Measurements from ENCODE around the gene ZNRF1. TPM values are rescaled to one million over a fixed set of nuclear protein-coding genes. Genes with fewer than 3 reads are reported as not detected.

Gene ZNRF1
- polyA plus RNA-seq, 3 donors: 6.0 to 14.8 (median 8.3) TPM

DNA sequence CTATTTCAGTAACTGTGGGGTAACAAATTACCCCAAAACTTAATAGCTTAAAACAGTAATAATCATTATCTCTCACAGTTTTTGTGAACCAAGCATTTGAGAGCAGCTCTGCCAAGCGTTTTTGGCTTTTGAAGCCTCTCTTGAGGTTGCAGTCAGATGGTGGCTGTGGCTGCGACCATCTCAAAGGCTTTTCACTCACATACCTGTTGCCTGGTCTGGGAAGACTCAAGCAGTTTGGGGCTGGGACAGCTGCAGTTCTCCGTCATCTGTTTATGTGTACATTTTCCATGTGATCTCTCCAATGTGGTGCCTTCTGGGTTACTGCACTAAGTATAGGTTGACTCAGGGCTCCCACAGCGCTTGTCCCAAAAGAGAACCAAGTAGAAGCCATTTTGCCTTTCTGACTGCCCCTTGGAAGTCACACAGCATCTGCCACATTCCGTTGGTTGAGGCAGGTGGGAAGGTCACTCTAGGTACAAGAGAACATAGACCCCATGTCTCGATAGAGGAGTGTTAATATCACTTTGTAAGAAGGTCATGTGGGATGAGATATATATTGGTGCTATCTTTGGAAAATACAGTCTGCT lies 68.1 kb downstream of the ZNRF1 start:
- H3K27ac ChIP-seq (ENCODE audit: low read depth, low read length): no peak overlapping the region
- WGBS, 3 donors: 91 to 93% (median 92%) methylated on average over 6 of the region's 6 CpGs

DNA sequence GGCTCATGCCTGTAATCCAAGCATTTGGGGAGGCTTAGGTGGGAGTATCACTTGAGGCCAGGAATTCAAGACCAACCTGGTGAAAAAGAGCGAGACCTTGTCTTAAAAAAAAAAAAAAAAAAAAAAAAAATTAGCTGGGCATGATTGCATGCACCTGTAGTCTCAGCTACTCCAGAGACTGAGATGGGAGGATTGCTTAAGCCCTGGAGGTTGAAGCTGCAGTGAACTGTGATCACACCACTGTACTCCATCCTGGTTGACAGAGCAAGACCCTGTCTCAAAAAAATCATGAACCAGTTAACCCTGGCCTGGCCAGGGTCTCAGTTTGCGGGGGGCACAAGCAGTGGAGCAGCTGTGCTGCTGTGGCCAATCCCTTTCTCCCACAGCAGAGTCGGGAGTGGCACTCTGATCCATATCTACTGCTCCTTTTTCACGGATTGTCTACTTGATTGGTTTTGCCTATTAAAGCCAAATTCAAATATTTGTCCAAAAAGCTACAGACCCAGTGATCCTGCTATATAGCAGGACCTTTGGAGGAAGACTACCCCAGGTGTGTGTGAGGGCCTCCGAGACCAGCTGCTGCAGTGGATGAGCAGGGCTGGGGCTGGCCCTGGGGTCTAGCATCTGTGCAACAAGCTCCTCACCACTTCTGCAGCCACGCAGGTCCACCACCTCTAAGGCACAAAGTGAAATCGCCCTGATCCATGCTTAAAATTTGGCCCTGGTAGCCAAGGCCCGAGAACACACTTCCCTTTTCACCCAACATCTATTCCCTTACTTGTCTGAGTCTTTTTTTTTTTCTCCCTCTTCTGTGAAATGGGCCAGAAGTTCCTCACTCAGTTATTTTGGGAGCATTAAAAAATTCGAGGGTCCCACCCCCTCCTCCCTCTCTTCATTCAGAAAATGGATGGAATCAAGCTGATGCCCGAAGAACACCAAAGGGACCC lies 69.5 kb downstream of the ZNRF1 start:
- H3K27ac ChIP-seq (ENCODE audit: low read depth, low read length): no peak overlapping the region
- WGBS, 3 donors: 81 to 91% (median 85%) methylated on average over 10 of the region's 10 CpGs

DNA sequence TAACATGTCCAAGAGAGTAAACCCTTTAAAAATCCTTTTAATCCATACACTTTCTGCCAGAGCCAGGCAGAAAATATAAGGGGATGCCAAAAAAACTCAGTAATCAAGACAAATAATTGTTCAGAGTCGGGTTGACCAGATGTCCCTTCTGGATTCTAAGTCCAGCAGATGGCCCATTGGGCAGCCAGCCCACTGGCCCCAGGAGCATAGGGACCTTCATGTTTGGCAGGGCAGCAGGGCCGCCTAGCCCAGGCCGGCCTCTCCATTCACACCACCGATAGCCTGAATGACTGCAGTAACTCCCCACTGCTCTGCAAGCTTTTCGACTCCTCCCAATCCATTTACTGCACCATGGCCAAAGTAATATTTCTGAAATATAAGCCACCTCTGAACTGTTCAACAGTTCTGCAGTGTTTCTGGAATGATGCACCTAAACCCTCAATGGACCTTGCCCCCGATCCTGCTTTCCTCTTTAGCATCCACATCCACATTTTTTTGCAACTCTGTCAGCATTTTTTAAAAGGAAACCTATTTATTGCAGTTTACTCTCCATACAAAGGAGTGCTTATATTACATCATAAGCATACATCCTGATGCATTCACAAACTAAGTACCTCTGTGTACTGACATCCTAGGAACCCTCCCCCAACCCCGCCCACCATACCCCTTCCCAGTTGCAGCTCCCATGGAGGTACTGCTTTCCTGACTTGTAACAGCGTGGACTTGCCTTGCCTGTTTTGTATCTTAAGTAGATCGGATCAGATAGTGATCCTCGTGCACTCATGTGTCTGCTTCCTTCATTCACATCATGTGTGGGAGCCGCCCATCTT lies 71.4 kb downstream of the ZNRF1 start:
- no peak overlapping the region for H3K27ac ChIP-seq (ENCODE audit: low read depth, low read length)
- 50 to 71% (median 62%) methylated on average over 11 of the region's 11 CpGs for WGBS, 3 donors

DNA sequence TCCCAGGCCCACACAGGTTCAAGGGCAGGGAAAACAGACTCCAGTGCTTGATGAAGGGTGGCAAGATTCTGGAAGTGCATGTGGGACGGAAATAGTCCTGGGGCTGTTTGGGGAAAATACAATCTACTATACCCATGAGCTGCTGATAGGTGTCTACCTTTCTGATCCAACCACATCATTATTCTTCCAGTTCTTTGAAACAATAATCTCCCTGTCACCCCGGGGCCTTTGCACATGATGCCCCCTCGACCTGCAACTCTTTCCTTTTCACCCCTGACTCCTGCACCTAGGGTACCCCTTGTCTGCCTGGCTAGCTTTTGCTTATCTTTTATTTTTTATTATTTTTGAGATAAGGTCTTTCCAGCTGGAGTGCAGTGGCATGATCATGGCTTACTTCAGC lies 72.8 kb downstream of the ZNRF1 start:
- WGBS, 3 donors: 96 to 98% (median 98%) methylated on average over 3 of the region's 3 CpGs
- H3K27ac ChIP-seq (ENCODE audit: low read depth, low read length): no peak overlapping the region

DNA sequence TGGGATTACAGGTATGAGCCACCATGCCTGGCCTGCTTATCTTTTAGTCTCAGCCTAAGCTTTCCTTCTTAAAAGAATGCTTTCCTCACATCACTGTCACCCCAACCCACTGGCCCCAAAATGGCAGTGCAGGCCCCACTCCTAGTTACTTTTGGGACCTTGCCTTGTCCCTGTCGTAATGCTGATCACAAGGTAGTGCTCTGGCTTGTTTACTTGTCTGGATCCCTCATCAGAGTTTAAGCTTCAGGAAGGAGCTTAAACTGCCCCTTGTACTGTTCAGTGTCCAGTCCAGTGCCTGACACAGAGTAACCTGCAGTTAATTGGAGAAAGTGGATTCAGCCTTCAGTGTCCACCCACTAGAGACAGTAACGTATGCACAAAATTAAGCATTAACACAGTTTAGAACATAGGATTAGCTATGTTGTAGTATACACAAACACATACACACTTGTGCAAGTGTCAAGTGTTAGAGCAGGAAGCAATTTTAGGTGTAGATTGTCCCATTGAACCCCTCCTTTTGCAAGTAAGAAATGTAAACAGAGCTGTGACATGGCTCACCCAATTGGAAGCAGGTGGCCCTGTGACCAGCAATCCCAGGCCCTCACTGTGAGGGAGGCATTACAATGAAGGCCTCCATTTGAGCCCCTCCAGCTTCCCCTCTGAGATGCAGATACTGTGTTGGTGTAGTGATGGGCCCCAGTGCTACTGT lies 73.6 kb downstream of the ZNRF1 start:
- no peak overlapping the region for H3K27ac ChIP-seq (ENCODE audit: low read depth, low read length)
- 88 to 91% (median 88%) methylated on average over 2 of the region's 2 CpGs for WGBS, 3 donors

DNA sequence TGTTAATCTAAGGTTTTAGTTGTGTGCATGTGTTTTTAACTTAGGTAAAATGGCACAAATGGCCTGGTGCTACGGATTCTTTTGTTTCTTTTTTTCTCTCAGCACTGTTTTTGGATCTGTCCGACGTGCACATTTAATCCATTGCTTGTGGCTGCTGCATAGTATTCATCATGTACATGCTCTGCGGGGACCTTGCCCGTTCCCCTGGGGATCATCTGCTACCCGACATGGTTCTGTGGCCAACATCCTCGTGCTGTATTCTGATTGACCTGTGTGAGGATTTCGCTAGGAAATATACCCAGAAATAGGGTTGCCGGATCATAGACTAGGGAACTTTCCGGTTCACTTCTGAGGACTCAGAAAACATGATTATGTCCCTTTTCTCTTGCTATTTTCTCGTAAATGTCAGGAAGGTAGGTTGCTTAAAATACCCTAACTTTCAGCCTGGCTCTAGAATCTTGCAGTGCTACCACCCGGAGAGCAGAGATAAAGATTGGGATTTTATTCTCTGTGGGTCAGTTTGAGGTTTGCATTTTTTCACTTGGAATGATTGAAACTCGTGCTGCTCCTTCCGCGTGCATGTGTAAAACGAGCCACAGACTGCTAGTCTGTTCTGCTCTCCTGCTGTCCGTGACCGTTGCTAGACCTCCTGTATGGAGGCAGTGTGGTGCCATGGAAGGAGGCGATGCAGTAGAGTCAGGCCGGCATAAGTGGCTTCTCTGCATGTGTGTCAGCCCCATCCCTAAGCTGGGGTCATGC lies 74.9 kb downstream of the ZNRF1 start:
- 74 to 88% (median 77%) methylated on average over 20 of the region's 20 CpGs for WGBS, 3 donors
- no peak overlapping the region for H3K27ac ChIP-seq (ENCODE audit: low read depth, low read length)

DNA sequence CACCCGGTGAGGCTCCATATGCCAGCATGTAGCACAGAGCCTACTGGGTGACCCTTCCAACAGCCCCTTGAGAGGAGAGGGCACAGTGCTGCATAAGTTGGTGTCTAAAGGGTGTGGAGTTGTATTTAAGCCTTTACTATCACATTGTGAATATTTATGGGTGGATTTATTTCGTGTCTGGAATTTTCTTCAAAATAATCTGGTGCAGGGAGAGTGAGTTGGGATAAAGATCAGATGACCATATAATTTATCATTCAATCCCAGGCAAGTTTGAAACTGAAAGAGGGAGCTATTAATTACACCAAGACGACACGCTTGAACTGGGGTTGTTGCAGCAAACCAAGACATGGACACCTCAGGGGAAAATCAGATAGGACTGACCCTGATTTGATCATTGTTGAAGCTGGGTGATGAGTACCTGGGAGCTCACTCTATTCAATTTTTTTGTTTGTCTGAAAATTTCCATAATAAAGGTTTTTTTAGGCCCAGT lies 75.5 kb downstream of the ZNRF1 start:
- H3K27ac ChIP-seq (ENCODE audit: low read depth, low read length): no peak overlapping the region

DNA sequence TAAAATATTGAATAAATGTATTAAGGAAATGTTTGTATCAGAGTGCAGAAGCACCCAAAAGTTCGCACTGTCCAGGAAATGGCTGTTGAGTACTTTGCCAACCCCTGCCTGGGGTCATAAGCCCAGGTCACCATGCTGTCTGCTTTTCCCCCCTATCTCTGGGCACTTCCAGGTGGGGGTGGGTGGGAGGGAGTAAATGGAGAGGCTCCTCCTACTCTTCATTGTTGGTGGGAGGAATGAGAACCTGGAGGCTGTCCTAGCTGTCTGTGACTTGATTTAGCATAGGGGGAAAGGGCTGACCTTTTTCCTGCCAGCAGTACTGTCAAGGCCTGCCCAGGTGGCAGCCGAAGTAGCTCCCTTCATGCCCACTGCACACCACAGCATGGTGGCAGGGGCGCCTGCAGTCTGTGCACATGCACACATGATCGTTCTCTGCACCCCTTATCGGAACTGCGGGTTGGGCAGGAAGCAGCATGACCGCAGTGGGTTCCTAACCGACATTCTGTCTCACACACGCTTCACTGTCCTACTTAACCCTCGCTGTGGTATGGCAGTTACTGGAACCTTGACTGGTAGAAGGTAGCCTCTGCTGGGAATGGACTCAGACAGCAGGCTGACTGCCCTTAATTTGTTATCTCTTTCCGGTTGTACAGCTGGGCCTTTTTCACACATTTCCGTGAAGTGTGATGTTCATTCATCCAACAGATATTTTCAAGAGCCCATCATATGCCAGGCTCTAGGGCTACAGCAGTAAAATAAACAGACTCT lies 76.3 kb downstream of the ZNRF1 start:
- WGBS, 3 donors: 43 to 59% (median 47%) methylated on average over 12 of the region's 12 CpGs
- H3K27ac ChIP-seq (ENCODE audit: low read depth, low read length): no peak overlapping the region

More for the DNA sequence above, 75.5 kb downstream of the ZNRF1 start:
- WGBS, 3 donors: 75 to 91% (median 75%) methylated on average over 4 of the region's 4 CpGs

DNA sequence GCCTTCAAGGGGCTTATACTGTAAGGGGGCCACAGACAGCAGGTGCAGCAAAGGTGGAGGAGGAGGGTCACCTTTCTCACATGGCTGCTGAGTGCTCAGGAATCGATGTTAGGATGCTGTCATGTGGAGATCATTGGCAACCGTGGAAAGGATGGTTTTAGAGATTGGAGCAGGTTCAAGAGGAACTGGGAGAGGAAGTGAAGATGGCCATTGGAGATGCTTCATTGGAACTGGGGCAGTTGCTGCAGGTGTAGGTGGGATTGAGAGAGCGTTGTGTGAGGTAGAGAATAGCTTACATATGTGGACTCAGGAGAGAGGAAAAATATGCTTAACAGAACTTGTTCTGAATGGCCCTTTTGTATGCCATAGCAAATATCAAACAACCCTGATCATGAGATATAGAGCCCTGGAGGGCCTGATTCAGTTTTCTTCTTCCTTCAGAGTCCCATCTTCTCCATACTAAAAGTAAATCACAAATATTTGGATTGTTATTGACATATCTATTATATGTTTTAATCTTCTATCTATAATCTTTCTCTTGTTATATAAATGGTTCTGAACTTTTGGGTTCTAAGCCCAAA lies 77.0 kb downstream of the ZNRF1 start:
- 47 to 81% (median 56%) methylated on average over 3 of the region's 3 CpGs for WGBS, 3 donors
- H3K27ac ChIP-seq (ENCODE audit: low read depth, low read length): no peak overlapping the region

DNA sequence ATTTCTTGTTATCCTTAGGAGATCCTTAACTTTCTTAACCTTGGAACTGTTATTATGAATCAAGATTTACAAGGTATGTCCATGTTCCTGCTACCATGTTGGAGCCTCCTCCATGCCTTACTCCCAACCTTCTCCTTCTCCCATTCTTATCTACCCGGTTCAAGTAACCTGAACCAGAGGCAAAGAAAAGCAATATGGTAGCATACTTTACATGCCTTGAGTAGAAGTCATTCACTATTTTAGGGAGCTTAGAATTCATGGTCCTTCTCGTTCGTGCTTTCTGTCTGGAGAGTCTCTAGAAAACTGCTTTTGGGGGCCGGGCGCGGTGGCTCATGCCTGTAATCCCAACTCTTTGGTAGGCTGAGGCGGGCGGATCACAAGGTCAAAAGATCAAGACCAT lies 80.1 kb downstream of the ZNRF1 start:
- H3K27ac ChIP-seq (ENCODE audit: low read depth, low read length): no peak overlapping the region
- 98 to 99% (median 99%) methylated on average over 8 of the region's 8 CpGs for WGBS, 3 donors

DNA sequence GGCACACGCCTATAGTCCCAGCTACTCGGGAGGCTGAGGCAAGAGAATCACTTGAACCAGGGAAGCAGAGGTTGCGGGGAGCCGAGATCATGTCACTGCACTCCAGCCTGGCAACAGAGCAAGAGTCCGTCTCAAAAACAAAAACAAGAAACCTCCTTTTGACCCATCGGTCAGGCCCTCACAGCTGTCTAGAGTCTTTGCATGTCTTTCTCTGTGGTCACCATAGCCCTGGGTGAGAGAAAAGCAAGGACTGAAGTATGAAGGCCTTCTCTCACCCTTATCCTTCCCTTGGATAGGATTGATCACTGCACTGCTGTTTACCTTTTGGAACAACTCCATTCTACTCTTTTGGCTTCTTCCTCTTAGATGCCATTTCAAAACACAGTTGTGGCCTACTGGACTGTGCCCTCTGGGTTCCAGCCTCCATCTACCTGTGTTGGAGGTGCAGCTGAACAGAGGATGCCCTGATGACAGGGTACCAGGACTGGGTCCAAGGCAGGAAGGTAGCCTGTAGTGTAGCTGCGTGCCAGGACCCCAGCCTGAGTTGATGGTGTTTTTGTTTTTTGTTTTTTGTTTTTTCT lies 80.6 kb downstream of the ZNRF1 start:
- no peak overlapping the region for H3K27ac ChIP-seq (ENCODE audit: low read depth, low read length)
- WGBS, 3 donors: 93 to 96% (median 94%) methylated on average over 7 of the region's 7 CpGs

DNA sequence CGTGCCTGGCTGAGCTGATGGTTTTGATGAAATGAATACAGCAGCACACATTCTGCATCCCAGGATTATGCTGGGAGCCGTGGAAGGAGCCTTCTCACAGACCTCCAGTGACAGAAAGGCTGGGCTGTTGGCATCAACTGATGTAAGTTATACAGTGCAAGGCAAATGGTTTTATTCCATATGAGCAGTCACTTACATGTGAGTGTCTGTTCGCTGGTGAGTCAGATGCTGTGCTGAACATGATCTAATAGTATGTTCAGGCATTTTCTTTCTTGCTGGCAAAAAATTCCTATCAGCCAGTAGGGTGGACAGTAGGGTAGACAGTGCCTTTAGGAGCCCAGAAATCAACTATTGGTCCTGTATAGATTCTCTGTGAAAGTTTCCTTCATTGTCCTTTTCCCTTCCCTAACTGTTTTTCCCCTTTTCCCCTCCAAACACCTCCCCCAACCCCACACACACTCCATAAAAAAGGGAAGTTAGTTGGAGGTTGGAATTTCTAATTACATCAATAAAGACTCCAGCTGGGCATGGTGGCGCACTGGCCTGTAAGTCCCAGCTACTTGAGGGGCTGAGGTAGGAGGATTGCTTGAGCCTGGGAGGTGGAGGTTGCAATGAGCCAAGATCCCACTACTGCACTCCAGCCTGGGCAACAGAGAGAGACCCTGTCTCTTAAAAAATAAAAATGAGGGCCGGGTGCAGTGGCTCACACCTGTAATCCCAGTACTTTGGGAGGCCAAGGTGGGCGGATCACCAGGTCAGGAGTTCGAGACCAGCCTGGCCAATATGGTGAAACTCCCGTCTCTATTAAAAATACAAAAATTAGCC lies 81.6 kb downstream of the ZNRF1 start:
- WGBS, 3 donors: 92 to 95% (median 94%) methylated on average over 8 of the region's 8 CpGs

DNA sequence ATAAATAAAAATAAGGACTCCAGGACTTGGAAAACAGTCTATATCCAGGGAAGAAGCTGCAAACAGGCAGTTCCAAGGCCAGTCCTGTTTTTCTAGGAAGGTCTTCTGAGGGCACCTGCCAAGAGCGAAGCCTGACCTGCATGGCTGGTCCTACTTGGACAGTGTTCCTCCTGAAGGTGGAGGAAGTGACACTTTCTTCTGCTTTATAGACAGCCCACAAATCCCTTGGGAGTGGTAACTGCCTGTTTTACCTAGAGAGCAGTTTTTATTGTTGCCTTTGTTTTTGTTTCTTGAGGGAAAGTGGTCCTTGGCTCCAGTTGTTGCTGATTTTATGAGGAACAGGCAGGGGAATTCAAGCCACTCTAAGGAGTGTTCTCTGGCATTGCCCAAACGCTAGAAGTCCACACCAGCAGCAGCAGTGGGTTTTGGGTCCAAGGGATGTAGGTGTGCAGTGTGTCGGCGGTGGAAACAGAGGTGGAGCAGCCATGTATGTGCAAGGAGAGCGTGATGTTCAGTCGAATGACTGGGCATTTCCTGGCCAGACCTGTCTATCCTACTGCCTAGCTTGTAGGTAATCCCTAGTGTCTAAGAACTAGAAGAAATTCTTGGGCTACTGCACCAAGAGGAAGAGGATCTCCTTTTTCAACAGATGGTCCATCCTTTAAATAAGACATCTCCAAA lies 82.5 kb downstream of the ZNRF1 start:
- WGBS, 3 donors: 75 to 94% (median 78%) methylated on average over 6 of the region's 6 CpGs
- H3K27ac ChIP-seq (ENCODE audit: low read depth, low read length): no peak overlapping the region

More for the DNA sequence above, 81.6 kb downstream of the ZNRF1 start:
- H3K27ac ChIP-seq (ENCODE audit: low read depth, low read length): no peak overlapping the region

DNA sequence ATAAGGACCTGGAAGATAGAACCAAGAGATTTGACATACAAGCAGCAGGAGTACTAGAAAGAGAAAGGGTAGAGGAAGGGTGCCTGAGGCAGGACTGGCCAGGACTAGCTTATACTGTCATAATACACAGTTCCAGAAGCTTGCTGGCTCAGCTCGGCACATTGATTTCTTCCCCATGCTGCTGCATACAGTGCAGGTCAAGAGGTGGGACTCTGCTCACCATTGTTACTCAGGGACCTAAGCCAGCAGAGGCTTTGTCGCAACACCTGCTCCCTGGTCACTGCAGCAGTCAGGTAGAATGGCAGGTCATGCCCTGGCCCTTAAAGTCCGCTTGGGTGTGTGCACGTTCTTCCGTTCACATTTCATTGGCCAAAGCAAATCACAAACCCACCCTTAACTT lies 85.0 kb downstream of the ZNRF1 start:
- WGBS, 3 donors: 90 to 97% (median 95%) methylated on average over 5 of the region's 5 CpGs
- H3K27ac ChIP-seq (ENCODE audit: low read depth, low read length): no peak overlapping the region

DNA sequence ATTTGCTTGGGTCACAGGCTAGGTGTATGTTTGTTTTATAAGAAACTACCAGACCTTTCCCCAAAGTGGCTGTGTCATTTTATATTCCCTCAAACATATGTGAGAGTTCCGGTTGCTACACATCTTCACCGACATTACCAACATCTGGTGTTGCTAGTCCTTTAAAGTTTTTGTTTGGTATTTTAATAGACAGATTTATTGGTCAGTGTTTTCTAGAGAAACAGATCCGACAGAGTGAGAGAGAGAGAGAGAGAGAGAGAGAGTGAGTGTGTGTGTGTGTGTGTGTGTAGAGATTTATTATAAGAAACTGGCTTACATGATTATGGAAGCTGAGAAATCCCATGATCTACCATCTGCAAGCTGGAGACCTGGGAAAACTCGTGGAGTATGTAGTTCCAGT lies 86.7 kb downstream of the ZNRF1 start:
- 80 to 89% (median 89%) methylated on average over 4 of the region's 4 CpGs for WGBS, 3 donors
- no peak overlapping the region for H3K27ac ChIP-seq (ENCODE audit: low read depth, low read length)
